ENCODE measurements around the gene MYO18B. TPM values are rescaled to one million over a fixed set of nuclear protein-coding genes. Genes with fewer than 3 reads are reported as not detected.

MYO18B gene
- total and polyA plus RNA-seq, 2 donors from 2014 or later, result 0.19 to 0.41 TPM

GRCh38 chr22:26008587-26008986 lies 266.6 kb downstream of the MYO18B start:
- TF ChIP-seq CTCF (IDR thresholded peaks at IDR 0.05; ENCODE audit: borderline replicate concordance, extremely low read depth, insufficient read depth), result no peak
- no peaks in the 10 kb centered on the region for H3K36me3 ChIP-seq (ENCODE audit: control insufficient read depth in 2 of 3, insufficient read depth in 3 of 3, low read length in 3 of 3)
- peaks cover 0 to 7% (median 0%) of the 10 kb centered on the region in 3 donors for H3K9me3 ChIP-seq (ENCODE audit: control insufficient read depth in 2 of 3, insufficient read depth in 1 of 3, low read length in 3 of 3)
- intact Hi-C loops (cut with DNase I), result no loop called here
- H3K9ac ChIP-seq (ENCODE audit: low read length in 3 of 3), result no peak overlapping the region
- H3K27me3 ChIP-seq (ENCODE audit: control insufficient read depth, insufficient read depth, low read length), result no peaks in the 10 kb centered on the region
- H3K4me3 ChIP-seq (ENCODE audit: low read length in 3 of 3), result no peak overlapping the region
- FAIRE-seq (no peak), DNase-seq (peak in 1 of 5 donors; percentile 33)
- no peaks in the 10 kb centered on the region for H3K4me1 ChIP-seq (ENCODE audit: control insufficient read depth in 2 of 3, insufficient read depth in 2 of 3, low read depth in 1 of 3, low read length in 3 of 3)
- H3K27ac ChIP-seq (ENCODE audit: low read depth in 2 of 2, low read length in 2 of 2), result no peak overlapping the region

- no peak overlapping the region for H3K4me3 ChIP-seq (ENCODE audit: low read length in 3 of 3)
- TF ChIP-seq CTCF (IDR thresholded peaks at IDR 0.05; ENCODE audit: borderline replicate concordance, extremely low read depth, insufficient read depth), result no peak
- H3K27ac ChIP-seq (ENCODE audit: low read depth in 2 of 2, low read length in 2 of 2), result no peak overlapping the region
- no peaks in the 10 kb centered on the region for H3K9me3 ChIP-seq (ENCODE audit: control insufficient read depth in 2 of 3, insufficient read depth in 1 of 3, low read length in 3 of 3)
- intact Hi-C loops (cut with DNase I), result no loop called here
- no peaks in the 10 kb centered on the region for H3K4me1 ChIP-seq (ENCODE audit: control insufficient read depth in 2 of 3, insufficient read depth in 2 of 3, low read depth in 1 of 3, low read length in 3 of 3)
- DNase-seq (no peak), FAIRE-seq (no peak)
- no peaks in the 10 kb centered on the region for H3K27me3 ChIP-seq (ENCODE audit: control insufficient read depth, insufficient read depth, low read length)
- no peak overlapping the region for H3K9ac ChIP-seq (ENCODE audit: low read length in 3 of 3)
- H3K36me3 ChIP-seq (ENCODE audit: control insufficient read depth in 2 of 3, insufficient read depth in 3 of 3, low read length in 3 of 3), result no peaks in the 10 kb centered on the region
These were observed 274.9 kb downstream of the MYO18B start for GRCh38 chr22:26016916-26017315.

GRCh38 chr22:26017932-26018331 lies 275.9 kb downstream of the MYO18B start:
- intact Hi-C loops (cut with DNase I), result no loop called here
- Histone ChIP-seq H3K9ac (ENCODE audit: low read length in 3 of 3) (no peak overlapping the region), H3K27me3 (ENCODE audit: control insufficient read depth, insufficient read depth, low read length) (no peaks in the 10 kb centered on the region), H3K4me3 (ENCODE audit: low read length in 3 of 3) (no peak overlapping the region), H3K27ac (ENCODE audit: low read depth in 2 of 2, low read length in 2 of 2) (no peak overlapping the region), H3K4me1 (ENCODE audit: control insufficient read depth in 2 of 3, insufficient read depth in 2 of 3, low read depth in 1 of 3, low read length in 3 of 3) (no peaks in the 10 kb centered on the region), H3K9me3 (ENCODE audit: control insufficient read depth in 2 of 3, insufficient read depth in 1 of 3, low read length in 3 of 3) (no peaks in the 10 kb centered on the region), H3K36me3 (ENCODE audit: control insufficient read depth in 2 of 3, insufficient read depth in 3 of 3, low read length in 3 of 3) (no peaks in the 10 kb centered on the region)
- no peak for TF ChIP-seq CTCF (IDR thresholded peaks at IDR 0.05; ENCODE audit: borderline replicate concordance, extremely low read depth, insufficient read depth)
- no peak for FAIRE-seq
- no peak for DNase-seq

- DNase-seq (peak in 1 of 5 donors; percentile 1), FAIRE-seq (no peak)
- Histone ChIP-seq H3K4me1 (ENCODE audit: control insufficient read depth in 2 of 3, insufficient read depth in 2 of 3, low read depth in 1 of 3, low read length in 3 of 3) (no peaks in the 10 kb centered on the region), H3K4me3 (ENCODE audit: low read length in 3 of 3) (no peak overlapping the region), H3K27me3 (ENCODE audit: control insufficient read depth, insufficient read depth, low read length) (no peaks in the 10 kb centered on the region), H3K9me3 (ENCODE audit: control insufficient read depth in 2 of 3, insufficient read depth in 1 of 3, low read length in 3 of 3) (no peaks in the 10 kb centered on the region), H3K27ac (ENCODE audit: low read depth in 2 of 2, low read length in 2 of 2) (no peak overlapping the region), H3K9ac (ENCODE audit: low read length in 3 of 3) (no peak overlapping the region), H3K36me3 (ENCODE audit: control insufficient read depth in 2 of 3, insufficient read depth in 3 of 3, low read length in 3 of 3) (no peaks in the 10 kb centered on the region)
- intact Hi-C loops (cut with DNase I), result no loop called here
- no peak for TF ChIP-seq CTCF (IDR thresholded peaks at IDR 0.05; ENCODE audit: borderline replicate concordance, extremely low read depth, insufficient read depth)
These were observed 277.6 kb downstream of the MYO18B start for GRCh38 chr22:26019596-26019995.
